ENCODE data around the gene GABRA6.

DNA sequence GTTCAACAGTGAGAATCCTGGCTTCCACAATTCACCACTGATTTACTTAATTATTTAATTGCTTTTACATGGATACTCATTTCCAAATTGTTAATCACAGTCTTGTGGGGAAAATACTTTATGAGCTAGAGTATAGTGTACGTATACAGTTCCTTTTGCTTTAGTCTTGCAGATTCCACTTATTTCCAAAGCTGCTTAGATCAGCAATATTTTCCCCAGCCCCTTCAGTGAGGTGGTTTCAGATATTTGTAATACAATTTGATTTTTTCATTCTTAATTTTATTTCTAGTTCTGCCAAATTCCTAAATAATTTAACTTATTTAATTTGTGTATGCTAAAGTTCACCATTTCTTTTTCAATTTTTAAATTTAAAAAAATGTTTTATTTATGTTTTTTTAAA lies 40.3 kb upstream of the GABRA6 start:
- TF ChIP-seq, protein P1, sequence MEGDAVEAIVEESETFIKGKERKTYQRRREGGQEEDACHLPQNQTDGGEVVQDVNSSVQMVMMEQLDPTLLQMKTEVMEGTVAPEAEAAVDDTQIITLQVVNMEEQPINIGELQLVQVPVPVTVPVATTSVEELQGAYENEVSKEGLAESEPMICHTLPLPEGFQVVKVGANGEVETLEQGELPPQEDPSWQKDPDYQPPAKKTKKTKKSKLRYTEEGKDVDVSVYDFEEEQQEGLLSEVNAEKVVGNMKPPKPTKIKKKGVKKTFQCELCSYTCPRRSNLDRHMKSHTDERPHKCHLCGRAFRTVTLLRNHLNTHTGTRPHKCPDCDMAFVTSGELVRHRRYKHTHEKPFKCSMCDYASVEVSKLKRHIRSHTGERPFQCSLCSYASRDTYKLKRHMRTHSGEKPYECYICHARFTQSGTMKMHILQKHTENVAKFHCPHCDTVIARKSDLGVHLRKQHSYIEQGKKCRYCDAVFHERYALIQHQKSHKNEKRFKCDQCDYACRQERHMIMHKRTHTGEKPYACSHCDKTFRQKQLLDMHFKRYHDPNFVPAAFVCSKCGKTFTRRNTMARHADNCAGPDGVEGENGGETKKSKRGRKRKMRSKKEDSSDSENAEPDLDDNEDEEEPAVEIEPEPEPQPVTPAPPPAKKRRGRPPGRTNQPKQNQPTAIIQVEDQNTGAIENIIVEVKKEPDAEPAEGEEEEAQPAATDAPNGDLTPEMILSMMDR (IDR thresholded peaks at IDR 0.05): no peak
- TF ChIP-seq POLR2AphosphoS5 (IDR thresholded peaks at IDR 0.05) (no peak), EP300 (IDR thresholded peaks at IDR 0.05) (no peak)
